NCI-H2227 treated with DMSO at 0.1 percent for 48 hours (cell line): Measurements from ENCODE around the gene MMD2.
"Not testable (repeated sequence)": the region's sequence is repeated elsewhere in the genome, so short reads cannot be mapped to it uniquely, and the experiment has no call there.

Experiments
- DNase-seq: peaks from one replicate; lab custom pipeline; 2025; lab: John Stamatoyannopoulos, UW

Gene MMD2, protein sequence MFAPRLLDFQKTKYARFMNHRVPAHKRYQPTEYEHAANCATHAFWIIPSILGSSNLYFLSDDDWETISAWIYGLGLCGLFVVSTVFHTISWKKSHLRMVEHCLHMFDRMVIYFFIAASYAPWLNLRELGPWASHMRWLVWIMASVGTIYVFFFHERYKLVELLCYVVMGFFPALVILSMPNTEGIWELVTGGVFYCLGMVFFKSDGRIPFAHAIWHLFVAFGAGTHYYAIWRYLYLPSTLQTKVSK

DNA sequence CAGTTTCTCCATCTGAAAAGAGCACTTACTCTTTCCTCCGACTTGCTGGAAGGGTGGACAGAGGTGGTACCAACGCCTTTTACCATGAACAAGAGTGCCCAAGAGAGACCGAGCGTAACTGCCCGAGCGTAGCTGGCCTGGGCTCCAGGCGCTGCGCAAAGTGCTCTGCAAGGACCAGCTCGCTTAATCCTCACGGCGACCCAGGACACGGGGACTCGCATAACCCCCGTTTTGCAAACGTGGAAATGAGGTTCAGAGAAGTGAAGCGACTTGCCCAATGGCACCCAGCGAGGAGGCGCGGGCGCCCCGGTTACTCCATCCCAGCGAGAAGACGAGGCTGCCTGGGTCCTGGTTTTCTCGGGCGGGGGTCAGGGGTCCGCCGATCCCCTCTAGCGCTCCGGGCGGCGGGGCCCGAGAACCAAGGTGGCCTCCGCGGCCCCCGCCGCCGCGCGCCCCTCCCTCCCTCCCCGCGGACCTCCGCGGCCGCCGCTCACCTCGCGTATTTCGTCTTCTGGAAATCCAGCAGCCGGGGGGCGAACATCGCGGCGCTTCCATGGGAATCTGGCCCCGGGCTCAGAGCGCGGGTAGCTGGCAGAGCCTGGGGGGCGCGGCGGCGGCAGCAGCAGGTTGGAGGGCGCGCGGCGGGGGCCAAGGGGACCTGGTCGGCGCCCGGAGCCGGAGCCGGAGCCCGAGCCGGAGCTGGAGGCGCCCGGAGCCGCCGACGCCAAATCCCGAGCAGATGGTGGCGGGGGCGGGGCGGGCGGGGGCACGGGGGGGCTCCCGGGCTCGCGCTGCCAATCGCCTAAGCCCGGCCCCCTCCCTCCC, at the start of gene MMD2:
MMD2 (minus strand) TSS at position 711 of the 825 bp plus-strand sequence; CDS start at position 541, 170 bp downstream.
- no peak for DNase-seq

- no peak for DNase-seq
Measured at GRCh38 chr7:5005066-5005465, 46.1 kb upstream of the MMD2 start.

GRCh38 chr7:5001911-5002310, 42.9 kb upstream of the MMD2 start:
- DNase-seq, result no peak

- DNase-seq, result no peak
Measured at GRCh38 chr7:5001003-5001402, 42.0 kb upstream of the MMD2 start.

DNA sequence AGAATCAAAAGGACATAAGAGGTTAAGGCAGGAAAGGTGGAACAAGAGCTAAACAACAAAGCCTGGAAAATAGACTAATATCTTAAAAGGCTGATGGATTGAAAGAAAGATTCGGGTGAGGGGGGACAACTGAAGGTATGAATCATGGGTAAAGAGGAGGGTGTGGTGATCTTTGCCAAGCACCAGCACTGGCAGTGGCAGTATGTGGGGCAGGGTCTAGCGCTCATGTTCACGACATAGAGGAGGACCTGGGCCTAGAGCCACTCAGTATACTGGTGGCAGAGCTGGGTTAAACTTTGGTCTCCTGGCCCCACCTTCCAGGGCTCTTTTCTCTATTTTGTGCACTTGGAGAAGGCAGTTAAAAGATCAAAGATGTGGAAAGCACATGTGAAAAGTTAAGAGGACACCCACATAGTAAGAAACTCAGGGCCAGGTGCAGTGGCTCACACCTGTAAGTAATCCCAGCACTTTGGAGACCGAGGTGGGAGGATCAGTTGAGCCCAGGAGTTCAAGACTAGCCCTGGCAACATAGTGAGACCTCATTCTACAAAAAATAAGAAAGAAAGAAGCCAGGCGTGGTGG, 40.5 kb upstream of the MMD2 start:
- no peak for DNase-seq

- DNase-seq, result no peak
Measured at GRCh38 chr7:4998910-4999309, 39.9 kb upstream of the MMD2 start.

- DNase-seq, result no peak
Measured at GRCh38 chr7:4998244-4998643, 39.3 kb upstream of the MMD2 start.

DNA sequence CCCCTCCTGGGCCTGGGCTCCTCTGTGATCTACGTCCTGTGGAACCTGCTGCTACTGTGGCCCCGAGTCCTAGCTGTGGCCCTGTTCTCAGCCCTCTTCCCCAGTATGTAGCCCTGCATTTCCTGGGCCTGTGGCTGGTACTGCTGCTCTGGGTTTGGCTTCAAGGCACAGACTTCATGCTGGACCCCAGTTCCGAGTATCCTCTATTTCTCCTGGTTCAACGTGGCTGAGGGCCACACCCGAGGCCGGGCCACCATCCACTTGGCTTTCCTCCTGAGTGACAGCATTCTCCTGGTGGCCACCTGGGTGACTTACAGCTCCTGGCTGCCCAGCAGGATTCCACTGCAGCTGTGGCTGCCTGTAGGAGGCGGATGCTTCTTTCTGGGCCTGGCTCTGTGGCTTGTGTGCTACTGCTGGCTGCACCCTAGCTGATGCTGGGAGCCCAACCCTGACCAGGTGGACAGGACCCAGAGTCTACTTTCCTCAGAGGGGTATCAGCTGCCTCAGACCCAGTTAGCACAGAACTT, 37.8 kb upstream of the MMD2 start:
- DNase-seq, result no peak

- DNase-seq, result no peak
Measured at GRCh38 chr7:4995429-4995969, 36.5 kb upstream of the MMD2 start.

GRCh38 chr7:4993471-4993870, 34.5 kb upstream of the MMD2 start:
- no peak for DNase-seq

- not testable (repeated sequence) for DNase-seq
Measured at GRCh38 chr7:4982741-4983140, 23.8 kb upstream of the MMD2 start.

GRCh38 chr7:4981295-4981890, 22.4 kb upstream of the MMD2 start:
- not testable (repeated sequence) for DNase-seq

DNA sequence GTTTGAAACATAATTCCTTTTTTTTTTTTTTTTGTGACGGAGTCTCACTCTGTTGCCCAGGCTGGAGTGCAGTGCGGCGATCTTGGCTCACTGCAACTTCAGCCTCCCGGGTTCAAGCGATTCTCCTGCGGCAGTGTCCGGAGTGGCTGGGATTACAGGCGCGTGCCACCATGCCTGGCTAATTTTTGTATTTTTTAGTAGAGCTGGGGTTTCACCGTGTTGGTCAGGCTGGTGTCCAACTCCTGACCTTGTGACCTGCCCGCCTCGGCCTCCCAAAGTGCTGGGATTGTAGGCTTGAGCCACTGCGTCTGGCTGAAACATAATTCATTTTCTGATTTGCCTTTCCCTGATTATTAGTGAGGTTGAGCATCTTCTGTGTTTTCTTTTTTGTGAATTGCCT, 16.6 kb upstream of the MMD2 start:
- DNase-seq, result not testable (repeated sequence)

- peak; percentile 79 for DNase-seq
Measured at GRCh38 chr7:4973728-4974198, 14.8 kb upstream of the MMD2 start.

DNA sequence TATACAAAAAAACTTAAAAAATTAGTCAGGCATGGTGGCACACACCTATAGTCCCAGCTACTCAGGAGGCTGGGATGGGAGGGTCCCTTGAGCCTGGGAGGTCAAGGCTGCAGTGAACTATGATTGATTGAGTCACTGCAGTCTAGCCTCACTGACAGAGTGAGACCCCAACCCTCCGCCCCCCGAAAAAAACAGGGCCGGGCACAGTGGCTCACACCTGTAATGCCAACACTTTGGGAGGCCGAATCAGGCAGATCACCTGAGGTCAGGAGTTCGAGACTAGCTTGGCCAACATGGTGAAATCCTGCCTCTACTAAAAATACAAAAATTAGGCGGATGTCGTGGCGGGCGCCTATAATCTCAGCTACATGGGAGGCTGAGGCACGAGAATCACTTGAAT, 13.5 kb upstream of the MMD2 start:
- DNase-seq, result not testable (repeated sequence)

- no peak for DNase-seq
Measured at GRCh38 chr7:4965295-4966022, 6.5 kb upstream of the MMD2 start.

DNA sequence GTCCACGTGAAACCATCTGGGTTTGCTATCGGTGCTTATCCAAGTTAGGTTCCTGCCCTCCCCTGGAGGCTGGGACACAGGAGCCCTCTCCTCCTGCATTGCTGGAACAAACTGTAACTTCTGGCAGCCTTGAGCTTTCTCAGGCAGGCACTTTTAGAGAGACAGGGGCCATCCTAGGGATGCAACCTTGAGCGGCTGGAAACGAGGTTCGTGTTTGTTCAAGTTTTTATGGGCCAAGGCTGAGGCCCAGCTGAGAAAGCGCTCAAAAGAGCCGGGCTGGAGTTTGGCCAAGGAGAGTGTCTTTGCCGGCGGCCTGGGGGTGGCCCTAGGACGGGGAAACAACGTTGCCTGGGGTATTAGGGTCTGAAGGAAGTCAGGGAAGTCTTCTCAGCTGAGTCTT, 5.5 kb upstream of the MMD2 start:
- DNase-seq, result no peak

- DNase-seq, result peak; percentile 29
Measured at GRCh38 chr7:4962872-4963775, 4.1 kb upstream of the MMD2 start.

DNA sequence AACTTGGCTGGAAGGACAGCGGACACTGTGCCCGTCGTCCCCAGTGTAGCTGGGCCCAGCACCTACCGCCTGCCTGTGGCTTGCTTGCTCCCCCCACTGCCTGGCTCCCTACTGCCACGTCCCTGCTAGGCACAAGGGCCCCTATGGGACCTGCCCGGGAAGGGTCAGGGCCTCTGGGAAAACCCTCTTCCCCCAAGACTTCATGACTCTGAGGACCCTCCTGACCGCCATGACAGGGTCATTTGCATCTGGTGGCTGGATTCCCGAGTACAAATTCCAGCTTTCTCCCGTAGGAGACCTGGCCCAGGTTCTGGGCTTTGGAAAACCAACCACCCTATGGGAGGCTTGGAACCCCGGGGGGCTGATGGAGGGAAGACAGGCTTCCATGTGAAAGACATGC, 1.4 kb upstream of the MMD2 start:
- no peak for DNase-seq

DNA sequence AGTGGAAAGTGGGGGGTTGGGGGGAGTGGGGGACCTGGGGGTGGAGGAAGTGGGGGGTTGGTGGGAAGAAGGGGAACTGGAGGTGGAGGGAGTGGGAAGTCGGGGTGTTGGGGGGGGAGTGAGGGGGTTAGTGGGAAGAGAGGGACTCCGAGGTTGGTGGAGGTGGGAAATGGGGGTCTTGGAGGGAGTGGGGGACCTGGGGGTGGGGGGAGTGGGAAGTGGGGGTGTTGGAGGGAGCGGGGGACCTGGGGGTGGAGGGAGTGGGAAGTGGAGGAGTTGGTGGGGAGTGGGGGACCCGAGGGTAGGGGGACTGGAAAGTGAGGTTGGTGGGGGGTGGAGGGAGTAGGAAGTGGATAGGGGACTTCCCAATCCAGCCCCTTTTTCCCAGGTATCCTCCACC, 906 bp upstream of the MMD2 start:
- no peak for DNase-seq
